GM18951 (cell line): ENCODE data around the gene DNMT3A.

Experiments used
- POLR2A ChIP-seq: IDR thresholded peaks from 4 replicates; pipeline ENCODE4 v1.6.1; 2011; ENCODE audit warnings: mild to moderate bottlenecking; ENCODE audit not compliant: insufficient read length, insufficient read depth; ENCODE audit errors: extremely low read depth
- in situ Hi-C: fragments of 300-500 bp; cut with MboI; formaldehyde crosslinking; loops from one replicate; pipeline ENCODE4 v1.12.0; 2022; ENCODE audit warnings: low sequenced_read_pairs, mixed read lengths, inconsistent platforms; ENCODE audit not compliant: unreplicated experiment

DNMT3A gene

GRCh38 chr2:25309402-25309801, 32.3 kb downstream of the DNMT3A start:
- no peak for TF ChIP-seq POLR2A
- in situ Hi-C loops: no loop called here

GRCh38 chr2:25308599-25308998, 33.1 kb downstream of the DNMT3A start:
- in situ Hi-C loops: no loop called here
- TF ChIP-seq POLR2A: no peak

GRCh38 chr2:25307949-25308557, 33.7 kb downstream of the DNMT3A start:
- no peak for TF ChIP-seq POLR2A

GRCh38 chr2:25306777-25307368, 34.9 kb downstream of the DNMT3A start:
- TF ChIP-seq POLR2A: no peak
- in situ Hi-C loops: no loop called here

More at GRCh38 chr2:25307949-25308557, 33.7 kb downstream of the DNMT3A start:
- in situ Hi-C loops: no loop called here

GRCh38 chr2:25305775-25306174, 36.0 kb downstream of the DNMT3A start:
- in situ Hi-C loops: no loop called here
- no peak for TF ChIP-seq POLR2A

GRCh38 chr2:25304826-25305596, 36.7 kb downstream of the DNMT3A start:
- in situ Hi-C loops: no loop called here
- TF ChIP-seq POLR2A: no peak

GRCh38 chr2:25304321-25304720, 37.4 kb downstream of the DNMT3A start:
- TF ChIP-seq POLR2A: no peak
- in situ Hi-C loops: no loop called here

- in situ Hi-C loops: no loop called here
- no peak for TF ChIP-seq POLR2A
These were observed 38.0 kb downstream of the DNMT3A start for GRCh38 chr2:25303633-25304236.

- TF ChIP-seq POLR2A: no peak
- in situ Hi-C loops: no loop called here
These were observed 38.9 kb downstream of the DNMT3A start for GRCh38 chr2:25302758-25303375.

GRCh38 chr2:25301453-25302352, 40.0 kb downstream of the DNMT3A start:
- in situ Hi-C loops: no loop called here
- TF ChIP-seq POLR2A: no peak

- no peak for TF ChIP-seq POLR2A
- in situ Hi-C loops: no loop called here
These were observed 41.7 kb downstream of the DNMT3A start for GRCh38 chr2:25300001-25300400.

- TF ChIP-seq POLR2A: no peak
- in situ Hi-C loops: no loop called here
These were observed 42.8 kb downstream of the DNMT3A start for GRCh38 chr2:25298776-25299431.
